ENCODE data around the gene TMEM145. TPM values are rescaled to one million over a fixed set of nuclear protein-coding genes. Genes with fewer than 3 reads are reported as not detected.
A peak's percentile ranks its signal among the peaks of the same experiment; 100 is the strongest.

Gene TMEM145
- total RNA-seq, 1 experiment from 2014 or later = 3.0 TPM

- CTCF ChIA-PET = interaction anchor here (0.5 to 0.6 kb wide), 2 partner anchors 12 to 50 kb away, joined by 3 read pairs; no protein-coding TSS in a partner anchor
- Histone ChIP-seq H3K27ac (ENCODE audit: low read length) (0 out of 2 replicates have a peak overlapping the region, but pooled peaks have one; percentile 12), H3K27me3 (ENCODE audit: control insufficient read depth, insufficient read depth, low read length) (no peaks in the 10 kb centered on the region), H3K4me3 (ENCODE audit: low read depth in 2 of 2, low read length in 2 of 2) (no peak overlapping the region), H3K4me1 (ENCODE audit: control insufficient read depth, insufficient read depth, low read length) (no peaks in the 10 kb centered on the region), H3K36me3 (ENCODE audit: control insufficient read depth, insufficient read depth, low read length) (no peaks in the 10 kb centered on the region), H3K9me3 (ENCODE audit: control insufficient read depth, insufficient read depth, low read depth, low read length) (no peaks in the 10 kb centered on the region)
- in situ Hi-C loops (cut with HindIII; ENCODE audit: low pct_unique_long_range_greater_than_20kb, low sequenced_read_pairs) (no loop called here), intact Hi-C loops (cut with micrococcal nuclease; ENCODE audit: unreplicated experiment) (no loop called here)
- TF ChIP-seq REST (IDR thresholded peaks at IDR 0.05; ENCODE audit: insufficient read depth in 1 of 2, low read depth in 2 of 2, low read length in 1 of 2) = 0 out of 4 replicates have a peak, but pooled peaks of 1 of the 2 experiments have one; percentile 27
- no peak for TF ChIP-seq TCF7L2 (IDR thresholded peaks at IDR 0.05; ENCODE audit: low read depth, low read length)
- peak; percentile 39; the same call in 1 of the 2 replicates for TF ChIP-seq POLR2AphosphoS5 (IDR thresholded peaks at IDR 0.05; ENCODE audit: low read depth, low read length)
- no peak for TF ChIP-seq SIN3A (IDR thresholded peaks at IDR 0.05; ENCODE audit: borderline replicate concordance, insufficient read depth, low read depth, low read length)
- TF ChIP-seq CTCF (IDR thresholded peaks at IDR 0.05) = peak; percentile 91
- no peak for DNase-seq (ENCODE audit: low read depth, low spot score)
- POLR2A ChIA-PET = interaction anchor here (0.5 kb wide), 1 partner anchor 47 kb away, joined by 6 read pairs; no protein-coding TSS in a partner anchor
- no TSS peak for BruUV-seq (replicated peaks)
- peak; percentile 87 for ATAC-seq
Observed at GRCh38 chr19:42295831-42296525, 17.1 kb upstream of the TMEM145 start.

- Histone ChIP-seq H3K36me3 (ENCODE audit: control insufficient read depth, insufficient read depth, low read length) (no peaks in the 10 kb centered on the region; the same call in 1 of the 2 replicates), H3K9me3 (ENCODE audit: control insufficient read depth, insufficient read depth, low read depth, low read length) (no peaks in the 10 kb centered on the region), H3K27me3 (ENCODE audit: control insufficient read depth, insufficient read depth, low read length) (no peaks in the 10 kb centered on the region), H3K4me3 (ENCODE audit: low read depth in 2 of 2, low read length in 2 of 2) (no peak overlapping the region), H3K27ac (ENCODE audit: low read length) (no peak overlapping the region), H3K4me1 (ENCODE audit: control insufficient read depth, insufficient read depth, low read length) (peaks cover 6% of the 10 kb centered on the region; the same call in 1 of the 2 replicates)
- intact Hi-C loops (cut with micrococcal nuclease; ENCODE audit: unreplicated experiment) = no loop called here
- DNase-seq (ENCODE audit: low read depth, low spot score) (no peak), ATAC-seq (no peak)
- in situ Hi-C loops (cut with HindIII; ENCODE audit: low pct_unique_long_range_greater_than_20kb, low sequenced_read_pairs) = no loop called here
- ChIA-PET CTCF (no interaction called here), POLR2A (no interaction called here)
- no TSS peak for BruUV-seq (replicated peaks)
- TF ChIP-seq POLR2AphosphoS5 (IDR thresholded peaks at IDR 0.05; ENCODE audit: low read depth, low read length) = 0 out of 2 replicates have a peak, but pooled peaks have one; percentile 7
- no peak for TF ChIP-seq CTCF (IDR thresholded peaks at IDR 0.05)
- no peak for TF ChIP-seq TCF7L2 (IDR thresholded peaks at IDR 0.05; ENCODE audit: low read depth, low read length)
- no peak for TF ChIP-seq SIN3A (IDR thresholded peaks at IDR 0.05; ENCODE audit: borderline replicate concordance, insufficient read depth, low read depth, low read length)
Observed at GRCh38 chr19:42297039-42297438, 16.1 kb upstream of the TMEM145 start.

All from Panc1 (cell line).